ENCODE data around the gene MRPL54.

The MRPL54 gene

GRCh38 chr19:3762501-3763459 is at the start of gene MRPL54:
Gene MRPL54, plus strand, starts transcription at chr19:3762682. Its CDS starts 19 bp downstream, at chr19:3762701.
- peak; percentile 98 for DNase-seq (ENCODE audit: low read depth)

- no peak for DNase-seq (ENCODE audit: low read depth)
Measured at GRCh38 chr19:3716147-3716668, 46.3 kb upstream of the MRPL54 start.

- DNase-seq (ENCODE audit: low read depth): no peak
Measured at GRCh38 chr19:3719868-3720267, 42.6 kb upstream of the MRPL54 start.

GRCh38 chr19:3720349-3720917 is 42.0 kb upstream of the MRPL54 start:
- DNase-seq (ENCODE audit: low read depth): no peak

- DNase-seq (ENCODE audit: low read depth): peak; percentile 84
Measured at GRCh38 chr19:3721131-3721886, 41.2 kb upstream of the MRPL54 start.

GRCh38 chr19:3721887-3722442 is 40.5 kb upstream of the MRPL54 start:
- no peak for DNase-seq (ENCODE audit: low read depth)

GRCh38 chr19:3722443-3723109 is 39.9 kb upstream of the MRPL54 start:
- DNase-seq (ENCODE audit: low read depth): no peak

- no peak for DNase-seq (ENCODE audit: low read depth)
Measured at GRCh38 chr19:3723110-3723488, 39.4 kb upstream of the MRPL54 start.

- DNase-seq (ENCODE audit: low read depth): no peak
Measured at GRCh38 chr19:3723883-3724282, 38.6 kb upstream of the MRPL54 start.

- DNase-seq (ENCODE audit: low read depth): no peak
Measured at GRCh38 chr19:3725121-3725520, 37.4 kb upstream of the MRPL54 start.

- peak; percentile 30 for DNase-seq (ENCODE audit: low read depth)
Measured at GRCh38 chr19:3725640-3726310, 36.7 kb upstream of the MRPL54 start.

GRCh38 chr19:3730457-3730958 is 32.0 kb upstream of the MRPL54 start:
- no peak for DNase-seq (ENCODE audit: low read depth)

- DNase-seq (ENCODE audit: low read depth): no peak
Measured at GRCh38 chr19:3732108-3732507, 30.4 kb upstream of the MRPL54 start.

- no peak for DNase-seq (ENCODE audit: low read depth)
Measured at GRCh38 chr19:3733549-3734309, 28.8 kb upstream of the MRPL54 start.

GRCh38 chr19:3734310-3734600 is 28.2 kb upstream of the MRPL54 start:
- no peak for DNase-seq (ENCODE audit: low read depth)

GRCh38 chr19:3736106-3736724 is 26.3 kb upstream of the MRPL54 start:
- no peak for DNase-seq (ENCODE audit: low read depth)

GRCh38 chr19:3737487-3738205 is 24.8 kb upstream of the MRPL54 start:
- peak; percentile 30 for DNase-seq (ENCODE audit: low read depth)

- DNase-seq (ENCODE audit: low read depth): no peak
Measured at GRCh38 chr19:3738477-3739220, 23.8 kb upstream of the MRPL54 start.

Data from ELR (cell line).